PC-3 (cell line): ENCODE results near the gene TUBD1.
"Not testable (repeated sequence)": the region's sequence is repeated elsewhere in the genome, so short reads cannot be mapped to it uniquely, and the experiment has no call there.

Experiments
- EZH2 ChIP-seq: fragments of 300-600 bp; sonication (generic); IDR thresholded peaks from one replicate; pipeline ENCODE4 v1.6.1; 2017; ENCODE audit warnings: antibody characterized with exemption, mild to moderate bottlenecking, low read length; ENCODE audit not compliant: unreplicated experiment
- EZH2phosphoT487 ChIP-seq: fragments of 300-600 bp; sonication (generic); IDR thresholded peaks from 2 replicates; pipeline ENCODE4 v1.6.1; 2018; ENCODE audit warnings: mild to moderate bottlenecking, antibody characterized with exemption, low read length, borderline replicate concordance
- TF ChIP-seq, protein P1 (sequence below): fragments of 300-600 bp; sonication (generic); conservative IDR thresholded peaks from 2 replicates; pipeline ENCODE4 v1.5.1; 2017; ENCODE audit warnings: antibody characterized with exemption, low read depth, mild to moderate bottlenecking, low read length

GRCh38 chr17:59920637-59921036 lies 27.9 kb upstream of the TUBD1 start:
- TF ChIP-seq, protein P1, sequence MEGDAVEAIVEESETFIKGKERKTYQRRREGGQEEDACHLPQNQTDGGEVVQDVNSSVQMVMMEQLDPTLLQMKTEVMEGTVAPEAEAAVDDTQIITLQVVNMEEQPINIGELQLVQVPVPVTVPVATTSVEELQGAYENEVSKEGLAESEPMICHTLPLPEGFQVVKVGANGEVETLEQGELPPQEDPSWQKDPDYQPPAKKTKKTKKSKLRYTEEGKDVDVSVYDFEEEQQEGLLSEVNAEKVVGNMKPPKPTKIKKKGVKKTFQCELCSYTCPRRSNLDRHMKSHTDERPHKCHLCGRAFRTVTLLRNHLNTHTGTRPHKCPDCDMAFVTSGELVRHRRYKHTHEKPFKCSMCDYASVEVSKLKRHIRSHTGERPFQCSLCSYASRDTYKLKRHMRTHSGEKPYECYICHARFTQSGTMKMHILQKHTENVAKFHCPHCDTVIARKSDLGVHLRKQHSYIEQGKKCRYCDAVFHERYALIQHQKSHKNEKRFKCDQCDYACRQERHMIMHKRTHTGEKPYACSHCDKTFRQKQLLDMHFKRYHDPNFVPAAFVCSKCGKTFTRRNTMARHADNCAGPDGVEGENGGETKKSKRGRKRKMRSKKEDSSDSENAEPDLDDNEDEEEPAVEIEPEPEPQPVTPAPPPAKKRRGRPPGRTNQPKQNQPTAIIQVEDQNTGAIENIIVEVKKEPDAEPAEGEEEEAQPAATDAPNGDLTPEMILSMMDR = not testable (repeated sequence)
- TF ChIP-seq EZH2, EZH2phosphoT487: not testable (repeated sequence)
